Neural progenitor cell (in vitro differentiated cells): ENCODE results near the gene COMMD1.

Experiments
- EZH2 ChIP-seq: fragments of 200-600 bp; sonication (generic); IDR thresholded peaks from 2 replicates; pipeline ENCODE4 v1.6.1; 2017; ENCODE audit warnings: antibody characterized with exemption, mild to moderate bottlenecking, moderate library complexity
- EZH2phosphoT487 ChIP-seq: fragments of 200-600 bp; sonication (generic); IDR thresholded peaks from 2 replicates; pipeline ENCODE4 v1.6.1; 2017; ENCODE audit warnings: antibody characterized with exemption
- TF ChIP-seq, protein P1 (sequence below): fragments of 200-600 bp; sonication (generic); IDR thresholded peaks from 2 replicates; pipeline ENCODE4 v1.5.1; 2017; ENCODE audit warnings: antibody characterized with exemption, mild to moderate bottlenecking

DNA sequence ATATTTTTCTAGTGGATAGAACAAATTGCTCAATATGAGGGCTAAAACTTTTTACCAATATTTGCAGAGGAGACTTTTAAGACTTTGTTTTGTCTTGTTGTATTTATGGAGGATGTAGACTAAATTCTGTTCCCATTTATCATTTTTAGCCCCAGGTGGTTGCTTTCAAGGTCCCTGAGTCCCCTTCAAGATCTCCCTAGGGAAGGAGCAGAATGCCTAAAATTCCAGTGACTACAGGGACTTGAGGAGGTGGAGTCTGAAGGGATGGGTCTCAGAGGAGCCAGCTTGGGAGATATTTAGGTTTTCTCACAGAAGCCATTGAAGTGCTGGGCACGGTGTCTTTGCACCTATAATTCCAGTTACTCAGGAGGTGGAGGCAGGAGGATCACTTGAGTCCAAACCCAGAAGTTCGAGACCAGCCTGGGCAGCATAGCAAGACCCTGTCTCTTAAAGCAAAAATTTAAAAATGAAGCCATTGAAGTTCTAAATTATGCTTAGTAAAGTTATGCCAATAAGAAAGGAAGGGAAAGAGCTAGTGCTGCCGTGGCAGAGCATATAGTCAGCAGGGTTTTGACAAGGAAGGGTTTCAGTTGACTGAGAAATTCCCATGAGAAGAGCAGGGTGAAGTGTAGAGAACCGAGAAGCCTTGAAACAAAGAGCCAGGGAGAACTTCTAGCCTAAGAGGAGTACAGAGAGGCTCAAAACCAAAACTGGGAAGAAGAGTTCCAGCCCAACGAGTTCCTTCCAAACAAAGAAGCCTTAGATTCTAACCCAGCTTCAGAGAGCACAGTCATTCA lies 43.4 kb downstream of the COMMD1 start:
- TF ChIP-seq, protein P1, sequence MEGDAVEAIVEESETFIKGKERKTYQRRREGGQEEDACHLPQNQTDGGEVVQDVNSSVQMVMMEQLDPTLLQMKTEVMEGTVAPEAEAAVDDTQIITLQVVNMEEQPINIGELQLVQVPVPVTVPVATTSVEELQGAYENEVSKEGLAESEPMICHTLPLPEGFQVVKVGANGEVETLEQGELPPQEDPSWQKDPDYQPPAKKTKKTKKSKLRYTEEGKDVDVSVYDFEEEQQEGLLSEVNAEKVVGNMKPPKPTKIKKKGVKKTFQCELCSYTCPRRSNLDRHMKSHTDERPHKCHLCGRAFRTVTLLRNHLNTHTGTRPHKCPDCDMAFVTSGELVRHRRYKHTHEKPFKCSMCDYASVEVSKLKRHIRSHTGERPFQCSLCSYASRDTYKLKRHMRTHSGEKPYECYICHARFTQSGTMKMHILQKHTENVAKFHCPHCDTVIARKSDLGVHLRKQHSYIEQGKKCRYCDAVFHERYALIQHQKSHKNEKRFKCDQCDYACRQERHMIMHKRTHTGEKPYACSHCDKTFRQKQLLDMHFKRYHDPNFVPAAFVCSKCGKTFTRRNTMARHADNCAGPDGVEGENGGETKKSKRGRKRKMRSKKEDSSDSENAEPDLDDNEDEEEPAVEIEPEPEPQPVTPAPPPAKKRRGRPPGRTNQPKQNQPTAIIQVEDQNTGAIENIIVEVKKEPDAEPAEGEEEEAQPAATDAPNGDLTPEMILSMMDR: no peak
- TF ChIP-seq EZH2 (no peak), EZH2phosphoT487 (no peak)
